Measurements from ENCODE around the gene PTGS1. TPM values are rescaled to one million over a fixed set of nuclear protein-coding genes. Genes with fewer than 3 reads are reported as not detected.
"Not testable (repeated sequence)": the region's sequence is repeated elsewhere in the genome, so short reads cannot be mapped to it uniquely, and the experiment has no call there.

PTGS1 gene
- polyA plus RNA-seq, 2 of the 4 experiments (the other 2 are of a cell fraction), result 0.49 to 1.0 TPM

GRCh38 chr9:122406070-122406890 lies 35.5 kb downstream of the PTGS1 start (continued):
- TF ChIP-seq MAX (IDR thresholded peaks at IDR 0.05), result peak; percentile 73
- no peak for TF ChIP-seq CBX8 (IDR thresholded peaks at IDR 0.05)
- TF ChIP-seq GATA3 (IDR thresholded peaks at IDR 0.05; ENCODE audit: borderline replicate concordance), result no peak
- no peak for TF ChIP-seq HOXB13 (CRISPR knock-in tag; IDR thresholded peaks at IDR 0.05; ENCODE audit: low read depth)
- TF ChIP-seq, protein P1, sequence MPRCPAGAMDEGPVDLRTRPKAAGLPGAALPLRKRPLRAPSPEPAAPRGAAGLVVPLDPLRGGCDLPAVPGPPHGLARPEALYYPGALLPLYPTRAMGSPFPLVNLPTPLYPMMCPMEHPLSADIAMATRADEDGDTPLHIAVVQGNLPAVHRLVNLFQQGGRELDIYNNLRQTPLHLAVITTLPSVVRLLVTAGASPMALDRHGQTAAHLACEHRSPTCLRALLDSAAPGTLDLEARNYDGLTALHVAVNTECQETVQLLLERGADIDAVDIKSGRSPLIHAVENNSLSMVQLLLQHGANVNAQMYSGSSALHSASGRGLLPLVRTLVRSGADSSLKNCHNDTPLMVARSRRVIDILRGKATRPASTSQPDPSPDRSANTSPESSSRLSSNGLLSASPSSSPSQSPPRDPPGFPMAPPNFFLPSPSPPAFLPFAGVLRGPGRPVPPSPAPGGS (IDR thresholded peaks at IDR 0.05), result no peak
- TF ChIP-seq POLR2AphosphoS2 (conservative IDR thresholded peaks at IDR 0.05; ENCODE audit: low read length), result no peak
- no peak for TF ChIP-seq NPAS2 (CRISPR knock-in tag; IDR thresholded peaks at IDR 0.05; ENCODE audit: borderline replicate concordance)
- TF ChIP-seq EHMT2 (IDR thresholded peaks at IDR 0.05; ENCODE audit: low read depth), result no peak
- no peak for TF ChIP-seq NFE2L2 (conservative IDR thresholded peaks at IDR 0.05; ENCODE audit: low read length)
- TF ChIP-seq FOXS1 (CRISPR knock-in tag; IDR thresholded peaks at IDR 0.05), result no peak
- no peak for TF ChIP-seq NR3C1 (IDR thresholded peaks at IDR 0.05)
- TF ChIP-seq FOSB (CRISPR knock-in tag; IDR thresholded peaks at IDR 0.05), result no peak
- TF ChIP-seq MYC (IDR thresholded peaks at IDR 0.05; ENCODE audit: borderline replicate concordance, low read length), result no peak
- TF ChIP-seq MAFK (IDR thresholded peaks at IDR 0.05; ENCODE audit: partially characterized antibody), result no peak
- no peak for TF ChIP-seq RCOR1 (IDR thresholded peaks at IDR 0.05; ENCODE audit: low read depth, low read length)
- no peak for TF ChIP-seq CHD2 (IDR thresholded peaks at IDR 0.05; ENCODE audit: low read length, partially characterized antibody)
- TF ChIP-seq EHF (CRISPR knock-in tag; IDR thresholded peaks at IDR 0.05), result no peak
- peak in 1 of 2 experiments; percentile 56; a peak in 1 of 5 replicates for TF ChIP-seq JUN (IDR thresholded peaks at IDR 0.05)
- TF ChIP-seq HOXA7 (CRISPR knock-in tag; IDR thresholded peaks at IDR 0.05), result no peak
- TF ChIP-seq HOXB5 (CRISPR knock-in tag; IDR thresholded peaks at IDR 0.05), result no peak
- TF ChIP-seq, protein P2, sequence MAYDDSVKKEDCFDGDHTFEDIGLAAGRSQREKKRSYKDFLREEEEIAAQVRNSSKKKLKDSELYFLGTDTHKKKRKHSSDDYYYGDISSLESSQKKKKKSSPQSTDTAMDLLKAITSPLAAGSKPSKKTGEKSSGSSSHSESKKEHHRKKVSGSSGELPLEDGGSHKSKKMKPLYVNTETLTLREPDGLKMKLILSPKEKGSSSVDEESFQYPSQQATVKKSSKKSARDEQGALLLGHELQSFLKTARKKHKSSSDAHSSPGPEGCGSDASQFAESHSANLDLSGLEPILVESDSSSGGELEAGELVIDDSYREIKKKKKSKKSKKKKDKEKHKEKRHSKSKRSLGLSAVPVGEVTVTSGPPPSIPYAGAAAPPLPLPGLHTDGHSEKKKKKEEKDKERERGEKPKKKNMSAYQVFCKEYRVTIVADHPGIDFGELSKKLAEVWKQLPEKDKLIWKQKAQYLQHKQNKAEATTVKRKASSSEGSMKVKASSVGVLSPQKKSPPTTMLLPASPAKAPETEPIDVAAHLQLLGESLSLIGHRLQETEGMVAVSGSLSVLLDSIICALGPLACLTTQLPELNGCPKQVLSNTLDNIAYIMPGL (CRISPR knock-in tag; IDR thresholded peaks at IDR 0.05; ENCODE audit: borderline replicate concordance), result no peak

GRCh38 chr9:122414108-122414507 lies 43.3 kb downstream of the PTGS1 start:
- peak overlapping the region; percentile 29; the same call in 2 of the 3 replicates for H3K4me3 ChIP-seq

GRCh38 chr9:122418016-122418415 lies 47.2 kb downstream of the PTGS1 start:
- H3K4me2 ChIP-seq, result no peak overlapping the region
- DNase-seq (ENCODE audit: low read depth in 1 of 2, low spot score in 1 of 2), result no peak
- FAIRE-seq, result no peak
- H3K4me3 ChIP-seq, result no peak overlapping the region
- H3K9me3 ChIP-seq, result no peaks in the 10 kb centered on the region
- ChIA-PET POLR2A (no interaction called here), CTCF (interaction anchor here (0.8 to 0.9 kb wide), 2 partner anchors 23 to 294 kb away, joined by 3 to 4 read pairs; no protein-coding TSS in a partner anchor)
- ATAC-seq, result no peak
- 0 out of 3 replicates have a peak, but pooled peaks cover 7% of the 10 kb centered on the region for H3K4me1 ChIP-seq
- no peak overlapping the region for H3K27ac ChIP-seq
- TF ChIP-seq KDM5A (IDR thresholded peaks at IDR 0.05) (no peak), EHMT2 (IDR thresholded peaks at IDR 0.05; ENCODE audit: low read depth) (no peak), CBX2 (IDR thresholded peaks at IDR 0.05; ENCODE audit: borderline replicate concordance, low read depth) (no peak), HOXB13 (CRISPR knock-in tag; IDR thresholded peaks at IDR 0.05; ENCODE audit: low read depth) (no peak), NFE2L2 (conservative IDR thresholded peaks at IDR 0.05; ENCODE audit: low read length) (no peak), CBX8 (IDR thresholded peaks at IDR 0.05) (no peak), MYC (IDR thresholded peaks at IDR 0.05; ENCODE audit: borderline replicate concordance, low read length) (no peak), ESRRA (IDR thresholded peaks at IDR 0.05; ENCODE audit: borderline replicate concordance, low read length) (no peak), RCOR1 (IDR thresholded peaks at IDR 0.05; ENCODE audit: low read depth, low read length) (no peak), E2F6 (IDR thresholded peaks at IDR 0.05; ENCODE audit: borderline replicate concordance, low read depth) (no peak), SREBF2 (IDR thresholded peaks at IDR 0.05) (no peak)
- TF ChIP-seq, protein P3, sequence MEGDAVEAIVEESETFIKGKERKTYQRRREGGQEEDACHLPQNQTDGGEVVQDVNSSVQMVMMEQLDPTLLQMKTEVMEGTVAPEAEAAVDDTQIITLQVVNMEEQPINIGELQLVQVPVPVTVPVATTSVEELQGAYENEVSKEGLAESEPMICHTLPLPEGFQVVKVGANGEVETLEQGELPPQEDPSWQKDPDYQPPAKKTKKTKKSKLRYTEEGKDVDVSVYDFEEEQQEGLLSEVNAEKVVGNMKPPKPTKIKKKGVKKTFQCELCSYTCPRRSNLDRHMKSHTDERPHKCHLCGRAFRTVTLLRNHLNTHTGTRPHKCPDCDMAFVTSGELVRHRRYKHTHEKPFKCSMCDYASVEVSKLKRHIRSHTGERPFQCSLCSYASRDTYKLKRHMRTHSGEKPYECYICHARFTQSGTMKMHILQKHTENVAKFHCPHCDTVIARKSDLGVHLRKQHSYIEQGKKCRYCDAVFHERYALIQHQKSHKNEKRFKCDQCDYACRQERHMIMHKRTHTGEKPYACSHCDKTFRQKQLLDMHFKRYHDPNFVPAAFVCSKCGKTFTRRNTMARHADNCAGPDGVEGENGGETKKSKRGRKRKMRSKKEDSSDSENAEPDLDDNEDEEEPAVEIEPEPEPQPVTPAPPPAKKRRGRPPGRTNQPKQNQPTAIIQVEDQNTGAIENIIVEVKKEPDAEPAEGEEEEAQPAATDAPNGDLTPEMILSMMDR (IDR thresholded peaks at IDR 0.05), result no peak
- TF ChIP-seq, protein P4, sequence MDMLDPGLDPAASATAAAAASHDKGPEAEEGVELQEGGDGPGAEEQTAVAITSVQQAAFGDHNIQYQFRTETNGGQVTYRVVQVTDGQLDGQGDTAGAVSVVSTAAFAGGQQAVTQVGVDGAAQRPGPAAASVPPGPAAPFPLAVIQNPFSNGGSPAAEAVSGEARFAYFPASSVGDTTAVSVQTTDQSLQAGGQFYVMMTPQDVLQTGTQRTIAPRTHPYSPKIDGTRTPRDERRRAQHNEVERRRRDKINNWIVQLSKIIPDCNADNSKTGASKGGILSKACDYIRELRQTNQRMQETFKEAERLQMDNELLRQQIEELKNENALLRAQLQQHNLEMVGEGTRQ (IDR thresholded peaks at IDR 0.05), result no peak

More at GRCh38 chr9:122414108-122414507, 43.3 kb downstream of the PTGS1 start:
- Histone ChIP-seq H3K27ac (peak overlapping the region in 1 of 2 experiments; percentile 71; a peak in 3 of 6 replicates), H3K4me2 (peak overlapping the region; percentile 59)
- H3K9me3 ChIP-seq, H3K4me1 ChIP-seq, FAIRE-seq, POLR2A ChIA-PET: not testable (repeated sequence)
- WGBS (ENCODE audit: missing lambda C conversion rate), result 21% methylated on average over 7 of the region's 7 CpGs
- ATAC-seq, result peak in 1 of 2 experiments; percentile 68; a peak in 1 of 6 replicates
- CTCF ChIA-PET, result interaction anchor here (0.7 kb wide), 1 partner anchor 85 kb away, joined by 3 read pairs; no protein-coding TSS in a partner anchor
- peak in 1 of 2 experiments; percentile 39 for DNase-seq (ENCODE audit: low read depth in 1 of 2, low spot score in 1 of 2)
